ENCODE results near the gene ENPP4.

DNA sequence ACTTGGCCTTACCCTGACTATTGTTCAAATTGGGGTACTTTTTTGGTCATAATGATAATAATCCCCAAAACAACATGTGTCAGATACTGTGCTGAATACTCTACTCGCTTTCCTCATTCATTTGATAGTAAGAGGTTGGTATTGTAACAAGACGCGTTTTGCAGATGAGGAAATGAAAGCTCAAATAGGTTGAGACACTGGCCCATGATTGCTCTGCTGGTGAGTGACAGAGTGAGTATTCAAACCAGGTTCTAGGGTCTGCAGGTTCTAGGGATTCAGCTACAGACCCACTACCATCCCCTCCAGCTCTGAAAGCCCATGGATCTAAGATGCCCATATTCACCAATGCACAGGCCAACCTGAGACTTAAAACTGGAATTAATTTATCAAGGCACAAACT is 1.3 kb upstream of the ENPP4 start:
- TF ChIP-seq, protein P1, sequence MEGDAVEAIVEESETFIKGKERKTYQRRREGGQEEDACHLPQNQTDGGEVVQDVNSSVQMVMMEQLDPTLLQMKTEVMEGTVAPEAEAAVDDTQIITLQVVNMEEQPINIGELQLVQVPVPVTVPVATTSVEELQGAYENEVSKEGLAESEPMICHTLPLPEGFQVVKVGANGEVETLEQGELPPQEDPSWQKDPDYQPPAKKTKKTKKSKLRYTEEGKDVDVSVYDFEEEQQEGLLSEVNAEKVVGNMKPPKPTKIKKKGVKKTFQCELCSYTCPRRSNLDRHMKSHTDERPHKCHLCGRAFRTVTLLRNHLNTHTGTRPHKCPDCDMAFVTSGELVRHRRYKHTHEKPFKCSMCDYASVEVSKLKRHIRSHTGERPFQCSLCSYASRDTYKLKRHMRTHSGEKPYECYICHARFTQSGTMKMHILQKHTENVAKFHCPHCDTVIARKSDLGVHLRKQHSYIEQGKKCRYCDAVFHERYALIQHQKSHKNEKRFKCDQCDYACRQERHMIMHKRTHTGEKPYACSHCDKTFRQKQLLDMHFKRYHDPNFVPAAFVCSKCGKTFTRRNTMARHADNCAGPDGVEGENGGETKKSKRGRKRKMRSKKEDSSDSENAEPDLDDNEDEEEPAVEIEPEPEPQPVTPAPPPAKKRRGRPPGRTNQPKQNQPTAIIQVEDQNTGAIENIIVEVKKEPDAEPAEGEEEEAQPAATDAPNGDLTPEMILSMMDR (IDR thresholded peaks at IDR 0.05; ENCODE audit: low read depth, low read length), result no peak
- TF ChIP-seq MYC (IDR thresholded peaks at IDR 0.05; ENCODE audit: low read depth, low read length), result no peak
- TF ChIP-seq POLR2A (IDR thresholded peaks at IDR 0.05; ENCODE audit: extremely low read depth, insufficient read length), result no peak

Data from NB4 (cell line).